Omental fat pad (tissue), 4 donors: ENCODE data around the gene KLHL30. TPM values are rescaled to one million over a fixed set of nuclear protein-coding genes. Genes with fewer than 3 reads are reported as not detected.

Experiments
- ATAC-seq: fragments of 150-250 bp; one replicate; pipeline ENCODE4 v1.9.1; 2016; ENCODE audit warnings: mild to moderate bottlenecking, moderate library complexity; ENCODE audit not compliant: low FRiP score
- DNase-seq: peaks from one replicate; pipeline ENCODE4 v3.0.0-alpha.2; 2019; ENCODE audit warnings: low spot score
- total RNA-seq, 4 donors: library from RNA; depleted of rRNA; stranded (reverse); fragments of >200 nt; gene quantifications; one replicate each; pipeline ENCODE4 v1.1.0, GENCODE V29; 2016
- TF ChIP-seq, protein P1 (sequence below), 3 donors: fragments of 450-650 bp; IDR thresholded peaks; one replicate each; pipeline ENCODE4 v1.5.1; 2016 to 2017; ENCODE audit warnings: antibody characterized with exemption in 3 of 3, mild to moderate bottlenecking in 3 of 3, moderate library complexity in 2 of 3

KLHL30 gene
- total RNA-seq, 4 donors from 2014 or later, result 0.28 to 1.6 (median 0.57) TPM

GRCh38 chr2:238155051-238155760, 16.7 kb downstream of the KLHL30 start:
- DNase-seq (no peak), ATAC-seq (no peak)
- TF ChIP-seq, protein P1, sequence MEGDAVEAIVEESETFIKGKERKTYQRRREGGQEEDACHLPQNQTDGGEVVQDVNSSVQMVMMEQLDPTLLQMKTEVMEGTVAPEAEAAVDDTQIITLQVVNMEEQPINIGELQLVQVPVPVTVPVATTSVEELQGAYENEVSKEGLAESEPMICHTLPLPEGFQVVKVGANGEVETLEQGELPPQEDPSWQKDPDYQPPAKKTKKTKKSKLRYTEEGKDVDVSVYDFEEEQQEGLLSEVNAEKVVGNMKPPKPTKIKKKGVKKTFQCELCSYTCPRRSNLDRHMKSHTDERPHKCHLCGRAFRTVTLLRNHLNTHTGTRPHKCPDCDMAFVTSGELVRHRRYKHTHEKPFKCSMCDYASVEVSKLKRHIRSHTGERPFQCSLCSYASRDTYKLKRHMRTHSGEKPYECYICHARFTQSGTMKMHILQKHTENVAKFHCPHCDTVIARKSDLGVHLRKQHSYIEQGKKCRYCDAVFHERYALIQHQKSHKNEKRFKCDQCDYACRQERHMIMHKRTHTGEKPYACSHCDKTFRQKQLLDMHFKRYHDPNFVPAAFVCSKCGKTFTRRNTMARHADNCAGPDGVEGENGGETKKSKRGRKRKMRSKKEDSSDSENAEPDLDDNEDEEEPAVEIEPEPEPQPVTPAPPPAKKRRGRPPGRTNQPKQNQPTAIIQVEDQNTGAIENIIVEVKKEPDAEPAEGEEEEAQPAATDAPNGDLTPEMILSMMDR (IDR thresholded peaks at IDR 0.05), result no peak

DNA sequence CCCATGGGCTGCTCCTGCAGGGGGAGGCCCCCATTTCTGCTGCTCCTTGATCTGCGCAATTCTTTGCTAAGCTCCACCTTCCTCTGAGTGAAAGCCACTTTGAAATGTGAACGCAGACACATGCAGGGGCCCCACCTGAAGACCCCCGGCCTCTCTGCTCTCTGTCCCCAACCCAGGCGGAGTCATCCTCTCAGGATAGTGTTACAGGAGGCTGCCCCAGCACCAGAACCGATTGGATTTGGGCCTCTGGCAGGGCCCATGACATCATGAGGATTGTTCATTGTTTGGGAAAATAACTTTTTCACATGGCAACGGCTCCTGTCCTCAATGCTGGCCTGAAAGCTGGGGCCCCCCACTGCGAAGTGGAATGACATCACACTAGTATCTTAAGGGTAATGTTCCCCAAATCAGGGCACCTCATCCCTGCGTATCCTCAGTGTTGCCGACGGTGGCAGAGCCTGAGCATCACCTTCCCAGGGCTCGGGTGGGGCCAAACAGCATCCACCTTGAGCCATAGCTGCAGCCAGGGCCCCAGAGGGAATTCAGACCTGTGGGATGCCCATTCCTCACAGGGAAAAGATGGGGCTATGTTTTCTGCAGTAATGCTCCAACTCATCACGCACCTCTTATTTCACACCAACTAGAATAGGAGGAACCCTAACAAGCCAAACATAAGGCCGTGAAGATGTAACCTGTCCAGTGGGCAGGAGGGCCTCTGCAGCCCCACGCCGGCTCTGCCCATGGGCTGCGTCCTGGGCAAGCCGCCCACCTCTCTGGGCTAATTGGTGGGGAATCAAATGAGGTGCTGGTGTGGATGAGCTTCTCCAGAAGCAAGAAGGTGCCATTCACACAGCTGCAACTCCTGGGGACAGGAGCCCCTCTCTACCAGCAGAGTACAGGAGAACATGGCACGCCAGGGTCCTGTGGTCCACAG, 17.6 kb downstream of the KLHL30 start:
- no peak for ATAC-seq
- TF ChIP-seq, protein P1 (IDR thresholded peaks at IDR 0.05), result no peak

DNA sequence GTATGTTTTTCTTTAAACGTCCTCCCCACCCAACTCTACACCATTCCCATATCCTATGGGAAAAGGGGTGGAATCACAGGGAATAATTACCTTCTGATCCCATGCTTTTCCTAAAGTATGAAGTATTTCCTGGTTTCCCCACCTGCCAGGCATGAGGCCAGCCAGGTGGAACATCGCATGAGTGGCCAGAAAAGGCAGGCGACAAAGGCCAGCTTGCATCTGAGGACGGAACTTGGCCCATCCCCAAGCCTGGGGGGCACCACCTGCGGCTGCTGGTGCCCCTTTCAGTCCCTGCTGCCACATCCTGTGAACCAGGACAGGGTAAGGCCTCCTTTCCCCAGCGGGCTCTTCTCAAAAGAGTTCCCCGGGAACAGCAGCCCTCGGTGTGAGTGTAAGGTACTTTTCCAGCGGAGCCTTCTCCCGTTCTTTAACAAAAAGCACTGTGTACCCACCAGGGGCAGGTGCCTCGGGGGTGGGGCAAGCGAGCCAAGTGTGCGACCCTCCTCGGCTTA, 19.1 kb downstream of the KLHL30 start:
- TF ChIP-seq, protein P1 (IDR thresholded peaks at IDR 0.05), result no peak
- DNase-seq, result no peak
- no peak for ATAC-seq

More for the DNA sequence above, 17.6 kb downstream of the KLHL30 start:
- no peak for DNase-seq

DNA sequence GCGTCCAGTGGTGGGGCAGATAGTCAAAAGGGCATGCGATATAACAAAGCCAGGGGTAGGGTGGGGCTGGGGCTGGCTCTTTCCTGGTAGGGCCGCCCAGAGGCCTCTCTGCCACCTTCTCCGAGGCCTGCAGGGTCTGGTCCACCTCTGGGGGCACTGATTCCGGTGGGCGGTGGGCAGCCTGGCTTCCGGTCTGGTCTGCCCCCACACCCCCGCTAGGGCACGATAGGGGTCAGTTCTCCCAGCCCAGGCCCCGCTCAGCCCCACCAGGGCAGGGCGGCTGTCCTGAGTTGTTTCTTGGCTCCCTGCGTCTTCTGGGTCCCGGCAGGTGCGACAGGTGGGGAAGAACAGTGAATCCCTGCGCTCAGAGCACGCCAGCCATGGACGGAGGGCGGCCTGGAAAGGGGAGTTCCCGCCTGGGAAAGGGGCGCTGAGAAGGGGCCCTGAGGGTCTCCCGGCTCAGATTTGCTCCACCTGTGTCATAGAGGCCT, 19.6 kb downstream of the KLHL30 start:
- no peak for DNase-seq
- no peak for ATAC-seq
- TF ChIP-seq, protein P1 (IDR thresholded peaks at IDR 0.05), result no peak

- TF ChIP-seq, protein P1 (IDR thresholded peaks at IDR 0.05), result no peak
- peak; percentile 69 for ATAC-seq
- no peak for DNase-seq
Observed at GRCh38 chr2:238158509-238159070, 20.1 kb downstream of the KLHL30 start, which contains the start of gene ERFE. TSS of gene ERFE (plus strand) at chr2:238158970. CDS start at chr2:238159008, 38 bp downstream.

DNA sequence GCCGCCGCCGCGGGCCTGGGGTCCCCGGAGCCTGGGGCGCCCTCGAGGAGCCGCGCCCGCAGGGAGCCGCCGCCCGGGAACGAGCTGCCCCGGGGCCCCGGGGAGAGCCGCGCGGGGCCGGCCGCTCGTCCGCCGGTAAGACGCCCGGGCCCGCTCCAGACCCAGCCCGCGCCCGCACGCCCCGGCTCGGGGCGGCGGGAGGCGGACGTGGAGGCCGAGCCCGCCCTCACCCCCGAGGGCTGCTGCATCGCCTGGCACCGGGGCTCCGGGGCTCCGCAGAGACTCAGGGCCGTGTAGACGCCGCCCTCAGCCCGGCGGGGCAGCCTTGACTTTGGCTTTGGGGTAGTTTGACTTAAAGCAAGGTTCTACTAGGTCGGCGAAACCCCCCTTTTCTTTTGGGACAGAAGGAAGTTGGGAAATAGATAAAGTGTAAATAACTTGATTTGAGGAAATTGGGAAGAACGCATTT, 20.6 kb downstream of the KLHL30 start:
- ATAC-seq (peak; percentile 15), DNase-seq (no peak)
- TF ChIP-seq, protein P1 (IDR thresholded peaks at IDR 0.05), result no peak
